ENCODE measurements around the gene GDF7. TPM values are rescaled to one million over a fixed set of nuclear protein-coding genes. Genes with fewer than 3 reads are reported as not detected.
"Not testable (repeated sequence)": the region's sequence is repeated elsewhere in the genome, so short reads cannot be mapped to it uniquely, and the experiment has no call there.

GDF7 gene
- polyA plus RNA-seq, 3 donors: not detected

DNA sequence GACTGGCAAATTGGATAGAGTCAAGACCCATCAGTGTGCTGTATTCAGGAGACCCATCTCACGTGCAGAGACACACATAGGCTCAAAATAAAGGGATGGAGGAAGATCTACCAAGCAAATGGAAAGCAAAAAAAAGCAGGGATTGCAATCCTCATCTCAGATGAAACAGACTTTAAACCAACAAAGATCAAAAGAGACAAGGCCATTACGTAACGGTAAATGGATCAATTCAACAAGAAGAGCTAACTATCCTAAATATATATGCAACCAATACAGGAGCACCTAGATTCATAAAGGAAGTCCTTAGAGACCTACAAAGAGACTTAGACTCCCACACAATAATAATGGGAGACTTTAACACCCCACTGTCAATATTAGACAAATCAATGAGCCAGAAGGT, 46.6 kb downstream of the GDF7 start:
- H3K27me3 Mint-ChIP-seq (ENCODE audit: low read depth in 3 of 3); H3K9ac ChIP-seq (ENCODE audit: insufficient read depth, low read length, poor library complexity, severe bottlenecking); intact Hi-C loops (cut with micrococcal nuclease); H2AFZ ChIP-seq (ENCODE audit: insufficient read depth, low read depth, low read length, poor library complexity, severe bottlenecking); H3K4me1 Mint-ChIP-seq; H3K36me3 ChIP-seq (replicated peaks in 1 of 2; ENCODE audit: control insufficient read depth in 1 of 2, insufficient read depth in 2 of 2, low read length in 2 of 2); H4K20me1 ChIP-seq (ENCODE audit: insufficient read depth, low read length); H3K27ac ChIP-seq (ENCODE audit: low read depth in 1 of 2, low read length in 2 of 2); H3K4me2 ChIP-seq (replicated peaks; ENCODE audit: extremely low read depth, low read length, poor library complexity, severe bottlenecking); H3K4me3 Mint-ChIP-seq; DNase-seq; H3K27ac Mint-ChIP-seq; H3K4me1 ChIP-seq (ENCODE audit: control insufficient read depth in 1 of 2, insufficient read depth in 2 of 2, low read length in 2 of 2); H3K79me2 ChIP-seq (ENCODE audit: insufficient read depth, low read length); H3K27me3 ChIP-seq (ENCODE audit: control insufficient read depth in 2 of 2, insufficient read depth in 2 of 2, low read length in 2 of 2); H3K4me3 ChIP-seq (replicated peaks in 1 of 3; ENCODE audit: low read depth in 2 of 3, low read length in 3 of 3); H3K9me3 ChIP-seq (replicated peaks in 1 of 2; ENCODE audit: control insufficient read depth in 1 of 2, insufficient read depth in 1 of 2, low read length in 2 of 2): not testable (repeated sequence)
- peaks cover 4 to 18% (median 9%) of the 10 kb centered on the region in 7 donors for H3K9me3 Mint-ChIP-seq
- whole genome bisulfite sequencing (ENCODE audit: insufficient coverage): no CpG with 5 or more reads among the region's 3 CpGs
- peaks cover 3 to 15% of the 10 kb centered on the region in 2 donors for H3K36me3 Mint-ChIP-seq

- H3K36me3 ChIP-seq (replicated peaks in 1 of 2; ENCODE audit: control insufficient read depth in 1 of 2, insufficient read depth in 2 of 2, low read length in 2 of 2); H3K4me2 ChIP-seq (replicated peaks; ENCODE audit: extremely low read depth, low read length, poor library complexity, severe bottlenecking); H3K27me3 ChIP-seq (ENCODE audit: control insufficient read depth in 2 of 2, insufficient read depth in 2 of 2, low read length in 2 of 2); H3K79me2 ChIP-seq (ENCODE audit: insufficient read depth, low read length); H3K9ac ChIP-seq (ENCODE audit: insufficient read depth, low read length, poor library complexity, severe bottlenecking); H3K27ac Mint-ChIP-seq; H3K27me3 Mint-ChIP-seq (ENCODE audit: low read depth in 3 of 3); H3K27ac ChIP-seq (ENCODE audit: low read depth in 1 of 2, low read length in 2 of 2); H3K9me3 ChIP-seq (replicated peaks in 1 of 2; ENCODE audit: control insufficient read depth in 1 of 2, insufficient read depth in 1 of 2, low read length in 2 of 2); intact Hi-C loops (cut with micrococcal nuclease); DNase-seq; H2AFZ ChIP-seq (ENCODE audit: insufficient read depth, low read depth, low read length, poor library complexity, severe bottlenecking); H4K20me1 ChIP-seq (ENCODE audit: insufficient read depth, low read length); H3K4me1 Mint-ChIP-seq; H3K4me3 Mint-ChIP-seq; H3K4me1 ChIP-seq (ENCODE audit: control insufficient read depth in 1 of 2, insufficient read depth in 2 of 2, low read length in 2 of 2); H3K4me3 ChIP-seq (replicated peaks in 1 of 3; ENCODE audit: low read depth in 2 of 3, low read length in 3 of 3): not testable (repeated sequence)
- Mint-ChIP-seq H3K9me3 (peaks cover 4 to 18% (median 9%) of the 10 kb centered on the region in 7 donors), H3K36me3 (peaks cover 3 to 15% of the 10 kb centered on the region in 2 donors)
- WGBS (ENCODE audit: insufficient coverage): no CpG with 5 or more reads among the region's 2 CpGs
Observed at GRCh38 chr2:20714412-20714811, 47.5 kb downstream of the GDF7 start.

DNA sequence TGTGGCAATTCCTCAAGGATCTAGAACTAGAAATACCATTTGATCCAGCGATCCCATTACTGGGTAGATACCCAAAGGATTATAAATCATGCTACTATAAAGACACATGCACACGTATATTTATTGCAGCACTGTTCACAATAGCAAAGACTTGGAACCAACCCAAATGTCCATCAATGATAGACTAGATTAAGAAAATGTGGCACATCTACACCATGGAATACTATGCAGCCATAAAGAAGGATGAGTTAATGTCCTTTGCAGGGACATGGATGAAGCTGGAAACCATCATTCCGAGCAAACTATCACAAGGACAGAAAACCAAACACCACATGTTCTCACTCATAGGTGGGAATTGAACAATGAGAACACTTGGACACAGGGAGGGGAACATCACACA, 49.2 kb downstream of the GDF7 start:
- Mint-ChIP-seq H3K36me3 (peaks cover 6 to 14% of the 10 kb centered on the region in 2 donors), H3K9me3 (peaks cover 4 to 19% (median 9%) of the 10 kb centered on the region in 7 donors)
- H3K27ac Mint-ChIP-seq; H3K4me1 Mint-ChIP-seq; H3K9ac ChIP-seq (ENCODE audit: insufficient read depth, low read length, poor library complexity, severe bottlenecking); H3K27ac ChIP-seq (ENCODE audit: low read depth in 1 of 2, low read length in 2 of 2); H4K20me1 ChIP-seq (ENCODE audit: insufficient read depth, low read length); H2AFZ ChIP-seq (ENCODE audit: insufficient read depth, low read depth, low read length, poor library complexity, severe bottlenecking); H3K9me3 ChIP-seq (replicated peaks in 1 of 2; ENCODE audit: control insufficient read depth in 1 of 2, insufficient read depth in 1 of 2, low read length in 2 of 2); H3K4me2 ChIP-seq (replicated peaks; ENCODE audit: extremely low read depth, low read length, poor library complexity, severe bottlenecking); intact Hi-C loops (cut with micrococcal nuclease); H3K79me2 ChIP-seq (ENCODE audit: insufficient read depth, low read length); H3K4me3 ChIP-seq (replicated peaks in 1 of 3; ENCODE audit: low read depth in 2 of 3, low read length in 3 of 3); DNase-seq; H3K4me1 ChIP-seq (ENCODE audit: control insufficient read depth in 1 of 2, insufficient read depth in 2 of 2, low read length in 2 of 2); H3K4me3 Mint-ChIP-seq; H3K27me3 ChIP-seq (ENCODE audit: control insufficient read depth in 2 of 2, insufficient read depth in 2 of 2, low read length in 2 of 2); H3K27me3 Mint-ChIP-seq (ENCODE audit: low read depth in 3 of 3); H3K36me3 ChIP-seq (replicated peaks in 1 of 2; ENCODE audit: control insufficient read depth in 1 of 2, insufficient read depth in 2 of 2, low read length in 2 of 2): not testable (repeated sequence)
- no CpG with 5 or more reads among the region's 3 CpGs for WGBS (ENCODE audit: insufficient coverage)

Measured in CD14-positive monocyte (primary cell).